ENCODE results near the gene RTN4RL2. TPM values are rescaled to one million over a fixed set of nuclear protein-coding genes. Genes with fewer than 3 reads are reported as not detected.

Gene RTN4RL2
- total and polyA plus RNA-seq, 10 of the 15 experiments (the other 5 are each of a cell fraction or from before 2014, with no cell fraction given) = 0.14 to 1.1 (median 0.52) TPM; not detected in 4

- Histone ChIP-seq H3K79me2 (ENCODE audit: control insufficient read depth, insufficient read depth, low read length) (peaks cover 22% of the 10 kb centered on the region), H3K36me3 (ENCODE audit: control insufficient read depth in 2 of 2, insufficient read depth in 2 of 2, low read length in 1 of 2) (peaks cover 0 to 1% of the 10 kb centered on the region in 2 experiments; a peak in 1 of 4 replicates), H3K4me3 (no peak overlapping the region), H3K4me1 (ENCODE audit: control insufficient read depth, insufficient read depth, low read length) (peaks cover 20% of the 10 kb centered on the region), H3K9me3 (replicated peaks; ENCODE audit: control insufficient read depth, insufficient read depth, low read length) (no peaks in the 10 kb centered on the region), H3K4me2 (ENCODE audit: control insufficient read depth, insufficient read depth) (no peak overlapping the region), H3K27me3 (replicated peaks in 1 of 2; ENCODE audit: control insufficient read depth in 2 of 2, insufficient read depth in 2 of 2, low read length in 1 of 2) (no peaks in the 10 kb centered on the region), H2AFZ (ENCODE audit: control insufficient read depth, low read depth, low read length) (no peak overlapping the region), H4K20me1 (ENCODE audit: control insufficient read depth, insufficient read depth) (no peaks in the 10 kb centered on the region), H3K27ac (ENCODE audit: control insufficient read depth, insufficient read depth) (no peak overlapping the region), H3K9ac (ENCODE audit: control insufficient read depth, insufficient read depth, low read length) (no peak overlapping the region)
- in situ Hi-C loops (cut with MboI) = no loop called here
- 60% methylated on average over 4 of the region's 4 CpGs for WGBS (ENCODE audit: insufficient coverage, insufficient replicate concordance, low lambda C conversion rate, missing lambda C conversion rate)
- RAD21 ChIA-PET (ENCODE audit: unreplicated experiment) = interaction anchor here (1.4 kb wide), 1 partner anchor 86 kb away, joined by 4 read pairs; no protein-coding TSS in a partner anchor
- no peak for ATAC-seq
- SMC1A ChIA-PET (ENCODE audit: uncharacterized antibody, unreplicated experiment) = interaction anchor here (1.1 to 1.6 kb wide), 4 partner anchors 13 to 84 kb away, joined by 3 to 4 read pairs (median 4); no protein-coding TSS in a partner anchor
- no peak for DNase-seq (ENCODE audit: low read depth, low spot score)
- intact Hi-C loops (cut with micrococcal nuclease; ENCODE audit: unreplicated experiment) = loop anchor here (5.0 kb wide), 1 partner anchor 47 kb away; no protein-coding TSS in a partner anchor
- CTCF ChIA-PET = interaction anchor here (0.9 to 6.4 kb wide), 6 partner anchors 8 to 211 kb away, joined by 3 to 40 read pairs (median 5); no protein-coding TSS in a partner anchor
- BruUV-seq (replicated peaks) = no TSS peak
- no peak for FAIRE-seq
- no peak for TF ChIP-seq POLR2AphosphoS2 (IDR thresholded peaks at IDR 0.05; ENCODE audit: low read depth, low read length)
- no peak for TF ChIP-seq ELK1 (IDR thresholded peaks at IDR 0.05; ENCODE audit: low read depth, low read length)
- TF ChIP-seq SRF (IDR thresholded peaks at IDR 0.05; ENCODE audit: low read depth in 2 of 2, low read length in 2 of 2) = no peak
- TF ChIP-seq MXI1 (IDR thresholded peaks at IDR 0.05; ENCODE audit: low read depth, low read length) = no peak
- no peak for TF ChIP-seq ZZZ3 (IDR thresholded peaks at IDR 0.05; ENCODE audit: control insufficient read depth, insufficient read length, low read depth)
- TF ChIP-seq RAD21 (IDR thresholded peaks at IDR 0.05; ENCODE audit: insufficient read depth, low read depth, low read length) = no peak
- no peak for TF ChIP-seq HSF1 (IDR thresholded peaks at IDR 0.05; ENCODE audit: low read depth, low read length)
- TF ChIP-seq RELA (IDR thresholded peaks at IDR 0.05; ENCODE audit: borderline replicate concordance, partially characterized antibody) = no peak
- no peak for TF ChIP-seq SKIL (IDR thresholded peaks at IDR 0.05; ENCODE audit: low read depth, poor library complexity, severe bottlenecking)
- TF ChIP-seq ZSCAN29 (IDR thresholded peaks at IDR 0.05) = no peak
- TF ChIP-seq ZNF207 (IDR thresholded peaks at IDR 0.05; ENCODE audit: borderline replicate concordance) = no peak
- POLR2A ChIA-PET = interaction anchor here (0.6 to 1.5 kb wide), 4 partner anchors 12 to 225 kb away, joined by 3 to 5 read pairs (median 4); no protein-coding TSS in a partner anchor
These were observed 30.4 kb upstream of the RTN4RL2 start for GRCh38 chr11:57429946-57430345.

All from GM12878 (cell line).